Stimulated activated CD4-positive, alpha-beta T cell treated with anti-CD3 and anti-CD28 coated beads, Interleukin-12 subunit alpha, Interleukin-12 subunit beta, amount 100 ng/mL, for 4 hours (primary cell): ENCODE data around the gene ADSS1.
"Not testable (repeated sequence)": the region's sequence is repeated elsewhere in the genome, so short reads cannot be mapped to it uniquely, and the experiment has no call there.

Experiments
- DNase-seq: peaks from one replicate; pipeline ENCODE4 v3.0.0-alpha.2; 2020

ADSS1 gene

DNA sequence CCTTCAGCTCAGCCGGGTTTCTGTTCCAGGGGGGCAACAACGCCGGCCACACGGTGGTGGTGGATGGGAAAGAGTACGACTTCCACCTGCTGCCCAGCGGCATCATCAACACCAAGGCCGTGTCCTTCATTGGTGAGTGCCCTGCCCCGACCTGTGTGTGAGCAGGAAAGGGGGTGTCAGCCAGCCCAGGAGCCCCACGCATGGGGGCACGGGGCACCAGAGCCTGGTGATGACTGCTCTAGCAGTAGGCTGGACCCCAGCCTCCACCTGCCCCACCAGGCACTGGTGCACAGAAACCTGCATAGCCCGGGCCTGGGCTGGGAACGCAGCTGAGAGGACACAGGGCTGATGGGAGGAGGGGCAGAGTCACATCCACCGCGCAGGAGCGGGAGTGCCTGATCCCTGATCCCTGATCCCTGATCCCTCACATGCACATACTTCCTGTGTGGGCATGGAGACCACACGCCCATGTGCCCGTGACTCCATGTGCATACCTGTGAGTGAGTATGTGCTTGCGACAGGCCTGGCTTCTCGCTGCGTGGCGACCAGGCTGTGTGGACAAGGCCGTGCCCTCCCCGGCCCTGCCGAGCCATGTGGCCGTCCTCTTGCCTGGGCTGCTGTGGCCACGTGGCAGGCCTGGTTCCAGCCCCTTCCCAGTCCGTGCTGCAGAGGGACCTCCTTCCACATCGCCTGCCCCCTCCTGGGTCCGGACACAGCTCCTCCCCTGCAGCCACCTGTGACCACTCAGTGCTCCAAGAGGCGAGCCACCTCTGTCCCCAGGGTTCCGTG, 11.2 kb downstream of the ADSS1 start:
- no peak for DNase-seq

DNA sequence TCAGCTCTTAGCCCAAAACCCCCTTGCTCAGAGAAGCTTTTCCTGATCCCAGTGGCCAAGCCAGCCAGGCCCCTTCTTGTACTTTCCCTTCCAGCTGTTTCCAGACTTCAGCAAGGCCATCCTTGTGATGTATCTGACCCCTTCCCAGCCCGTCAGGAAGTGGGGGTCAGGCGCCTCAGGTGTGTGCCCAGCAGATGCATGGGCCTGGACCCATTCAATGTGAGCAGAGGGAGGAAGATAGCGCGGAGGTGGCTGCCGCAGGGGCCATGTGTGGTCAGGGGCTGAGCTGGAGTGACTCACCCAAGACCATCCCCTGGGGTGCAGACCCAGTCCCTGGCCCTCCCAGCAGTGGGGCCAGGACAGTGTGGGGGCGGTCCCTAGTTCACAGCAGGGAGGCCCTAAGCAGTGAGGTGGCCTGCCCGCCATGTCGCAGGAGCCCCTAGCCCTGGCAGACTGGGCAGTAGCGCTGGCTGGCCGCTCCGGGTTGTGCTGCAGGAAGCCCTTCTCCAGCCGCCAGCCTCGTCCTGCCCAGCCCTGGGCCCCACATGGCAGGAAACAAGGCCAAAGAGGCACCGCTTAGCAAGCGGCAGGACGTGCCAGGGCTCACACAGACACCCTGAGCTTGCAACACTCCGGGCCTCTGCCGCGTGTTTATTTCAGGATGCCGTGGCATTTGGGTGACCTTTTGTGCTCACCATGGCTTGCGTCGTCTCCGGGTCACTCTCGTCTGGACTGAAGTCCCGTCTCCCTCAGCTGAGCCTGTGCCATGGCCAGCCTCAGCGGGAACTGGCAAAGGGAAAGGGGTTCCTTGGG, 12.0 kb downstream of the ADSS1 start:
- DNase-seq, result no peak

DNA sequence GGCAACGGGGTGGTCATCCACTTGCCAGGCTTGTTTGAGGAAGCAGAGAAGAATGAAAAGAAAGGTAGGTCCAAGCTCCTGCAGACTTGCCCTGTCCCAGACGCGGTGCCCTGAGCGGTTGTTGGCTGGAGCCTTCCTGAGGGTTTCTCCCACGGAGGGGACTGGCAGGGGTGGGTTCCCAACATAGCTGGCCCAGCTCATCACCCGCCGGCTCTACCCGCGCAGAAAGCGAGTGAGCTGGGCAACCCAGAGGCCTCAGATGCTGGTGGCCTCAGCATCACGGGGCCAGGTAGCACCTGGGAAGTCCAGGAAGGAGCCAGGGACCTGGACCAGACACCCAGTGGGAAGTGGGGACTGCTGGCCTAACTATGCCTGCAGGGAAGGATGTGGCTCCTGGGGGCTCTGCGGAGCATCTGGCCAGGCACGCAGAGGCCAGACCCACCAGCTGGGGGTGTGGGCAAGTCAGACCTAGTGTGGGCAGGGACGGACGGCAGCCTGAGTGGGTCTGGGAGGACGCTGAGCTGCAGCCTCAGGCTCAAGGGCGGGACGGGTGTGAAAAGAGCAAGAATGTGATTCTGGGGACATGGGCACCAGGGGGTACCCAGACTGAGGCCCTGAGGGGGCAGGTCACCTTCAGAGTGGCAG, 14.5 kb downstream of the ADSS1 start:
- no peak for DNase-seq

GRCh38 chr14:104739026-104739425, 15.0 kb downstream of the ADSS1 start:
- no peak for DNase-seq

GRCh38 chr14:104739546-104740516, 15.8 kb downstream of the ADSS1 start:
- DNase-seq, result no peak

DNA sequence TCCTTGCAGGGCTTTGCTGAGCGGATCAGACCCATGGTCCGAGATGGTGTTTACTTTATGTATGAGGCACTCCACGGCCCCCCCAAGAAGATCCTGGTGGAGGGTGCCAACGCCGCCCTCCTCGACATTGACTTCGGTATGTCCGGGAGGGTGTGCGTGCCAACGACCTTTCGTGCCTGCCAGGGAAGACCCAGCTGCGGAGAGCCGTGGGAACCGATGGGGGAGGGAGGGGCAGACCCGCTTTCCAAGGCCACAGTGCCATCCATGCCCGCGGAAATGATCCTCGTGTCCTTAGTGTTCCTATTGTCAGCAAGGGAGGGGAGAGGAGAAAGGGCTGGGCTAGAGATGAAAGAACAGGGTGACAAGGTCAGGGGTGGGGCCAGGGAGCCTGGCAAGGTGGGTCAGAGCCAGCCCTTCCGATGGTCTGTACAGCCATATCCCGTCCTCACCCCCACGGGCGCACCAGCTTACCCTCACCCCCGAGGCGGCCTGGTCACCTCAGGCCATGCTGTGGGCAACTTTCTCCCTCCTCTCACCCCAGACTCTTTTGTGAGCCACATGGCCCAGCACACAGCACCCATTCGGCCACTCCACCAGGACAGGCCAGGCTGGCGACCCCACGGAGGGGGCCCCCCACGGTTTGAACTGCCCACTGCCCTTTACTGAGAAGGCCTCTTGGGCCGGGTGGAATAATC, 17.2 kb downstream of the ADSS1 start:
- no peak for DNase-seq

- DNase-seq, result no peak
Observed at GRCh38 chr14:104741803-104742251, 17.8 kb downstream of the ADSS1 start.

- DNase-seq, result no peak
Observed at GRCh38 chr14:104742586-104743455, 18.8 kb downstream of the ADSS1 start.

DNA sequence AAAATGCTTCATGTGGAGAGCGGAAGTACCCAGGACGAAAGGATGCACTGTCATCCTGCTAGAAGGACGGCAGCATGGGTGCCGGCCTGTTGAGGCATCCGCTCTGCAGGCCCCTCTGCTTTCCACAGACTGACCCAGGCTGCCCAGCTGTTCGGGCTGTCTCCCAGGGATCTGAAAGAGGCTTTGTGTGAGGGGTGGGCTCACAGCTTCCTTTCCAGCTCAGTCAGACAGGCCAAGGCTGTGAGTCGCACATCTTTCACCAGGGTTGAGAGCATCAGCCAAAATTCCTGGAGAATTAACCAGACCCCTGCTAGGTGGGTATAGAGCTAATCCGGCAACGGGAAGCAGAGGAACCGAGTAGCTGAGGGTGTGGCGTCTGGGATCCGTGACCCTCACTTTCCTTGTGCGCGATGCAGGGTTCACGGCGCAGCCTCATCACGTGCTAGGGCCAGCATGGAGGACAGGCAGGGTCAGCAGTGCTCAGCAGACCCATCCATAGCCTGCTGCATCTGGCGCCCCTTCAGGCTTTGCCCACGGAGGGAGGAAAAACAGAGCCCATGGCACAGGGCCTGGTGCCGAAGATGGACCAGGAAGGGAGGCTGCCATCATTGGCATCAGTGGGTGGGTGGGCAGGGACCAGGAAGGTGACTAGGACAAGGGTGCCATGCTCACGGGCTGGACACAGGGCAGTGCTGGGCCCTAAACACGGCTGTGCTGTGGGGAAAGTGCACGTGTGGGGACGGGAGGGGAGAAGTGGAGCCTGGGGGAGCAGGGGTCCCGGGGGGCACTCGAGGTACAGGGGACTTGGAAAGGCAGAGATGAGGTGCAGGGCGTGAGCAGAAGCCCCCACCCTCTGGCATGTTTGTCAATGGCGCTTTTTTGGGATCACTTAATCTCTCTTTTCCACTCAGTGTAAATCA, 19.7 kb downstream of the ADSS1 start:
- DNase-seq, result no peak

- no peak for DNase-seq
Observed at GRCh38 chr14:104744484-104744883, 20.5 kb downstream of the ADSS1 start.

GRCh38 chr14:104745431-104745830, 21.4 kb downstream of the ADSS1 start:
- no peak for DNase-seq

DNA sequence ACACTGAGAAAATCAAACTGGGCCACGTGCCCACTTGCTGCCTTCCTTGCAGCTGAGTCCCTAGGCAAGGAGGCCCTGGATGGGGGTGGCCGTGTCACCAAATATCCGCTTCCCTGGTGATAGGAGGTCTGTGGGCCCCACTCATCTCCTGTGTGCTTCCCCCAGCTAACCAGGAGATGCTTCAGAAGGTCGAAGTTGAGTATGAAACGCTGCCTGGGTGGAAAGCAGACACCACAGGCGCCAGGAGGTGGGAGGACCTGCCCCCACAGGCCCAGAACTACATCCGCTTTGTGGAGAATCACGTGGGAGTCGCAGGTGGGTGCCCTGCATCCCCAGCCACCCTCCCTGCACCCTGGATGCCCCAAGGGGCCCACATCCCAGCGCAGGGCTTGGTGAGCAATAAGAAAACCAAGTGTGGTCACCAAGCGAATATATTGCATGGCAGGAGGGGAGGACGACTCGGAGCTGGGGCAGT, 22.1 kb downstream of the ADSS1 start:
- no peak for DNase-seq

DNA sequence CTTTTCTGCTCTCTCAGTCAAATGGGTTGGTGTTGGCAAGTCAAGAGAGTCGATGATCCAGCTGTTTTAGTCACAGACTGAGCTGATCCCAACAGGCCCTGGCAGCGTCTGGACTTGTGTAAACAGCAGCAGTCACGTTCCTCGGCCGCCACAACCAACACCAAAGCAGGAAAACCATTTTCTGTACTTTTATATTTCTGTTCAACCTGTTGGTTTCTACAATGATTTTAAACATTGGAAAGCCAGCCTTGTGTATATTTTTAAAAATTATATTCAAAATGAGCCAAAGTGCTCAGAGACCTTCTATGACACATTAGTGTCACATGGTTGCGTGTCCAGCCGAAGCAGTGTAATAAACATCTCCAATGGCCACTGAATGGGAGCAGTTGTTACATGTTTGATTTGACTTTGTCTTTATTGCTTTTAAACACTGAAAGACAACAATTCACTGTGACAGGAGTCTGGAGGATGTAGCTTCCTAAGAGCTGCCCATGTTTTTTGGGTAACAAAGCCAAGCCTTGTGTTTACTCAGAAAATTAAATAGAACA, 23.0 kb downstream of the ADSS1 start:
- DNase-seq, result no peak

DNA sequence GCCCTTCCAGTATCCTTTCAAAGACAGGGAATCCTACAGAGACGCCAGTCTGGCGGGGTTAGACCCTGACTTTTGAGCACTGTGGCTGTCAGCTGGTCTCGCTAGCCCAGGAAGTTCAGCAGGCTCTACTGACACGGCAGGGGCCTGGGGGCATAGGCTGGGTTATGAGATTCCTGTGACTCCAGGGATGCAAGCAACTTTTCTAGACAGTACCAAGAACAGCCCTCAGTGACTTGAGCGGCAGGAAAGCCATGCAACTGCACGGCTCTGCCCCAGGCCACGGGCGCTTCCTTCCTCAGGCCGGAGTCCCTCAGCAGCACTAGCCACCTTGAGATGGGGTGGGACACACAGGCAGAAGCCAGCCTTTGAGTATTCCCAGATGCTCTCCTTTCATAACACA, 23.8 kb downstream of the ADSS1 start:
- no peak for DNase-seq

- DNase-seq, result no peak
Observed at GRCh38 chr14:104749111-104749649, 25.2 kb downstream of the ADSS1 start.

DNA sequence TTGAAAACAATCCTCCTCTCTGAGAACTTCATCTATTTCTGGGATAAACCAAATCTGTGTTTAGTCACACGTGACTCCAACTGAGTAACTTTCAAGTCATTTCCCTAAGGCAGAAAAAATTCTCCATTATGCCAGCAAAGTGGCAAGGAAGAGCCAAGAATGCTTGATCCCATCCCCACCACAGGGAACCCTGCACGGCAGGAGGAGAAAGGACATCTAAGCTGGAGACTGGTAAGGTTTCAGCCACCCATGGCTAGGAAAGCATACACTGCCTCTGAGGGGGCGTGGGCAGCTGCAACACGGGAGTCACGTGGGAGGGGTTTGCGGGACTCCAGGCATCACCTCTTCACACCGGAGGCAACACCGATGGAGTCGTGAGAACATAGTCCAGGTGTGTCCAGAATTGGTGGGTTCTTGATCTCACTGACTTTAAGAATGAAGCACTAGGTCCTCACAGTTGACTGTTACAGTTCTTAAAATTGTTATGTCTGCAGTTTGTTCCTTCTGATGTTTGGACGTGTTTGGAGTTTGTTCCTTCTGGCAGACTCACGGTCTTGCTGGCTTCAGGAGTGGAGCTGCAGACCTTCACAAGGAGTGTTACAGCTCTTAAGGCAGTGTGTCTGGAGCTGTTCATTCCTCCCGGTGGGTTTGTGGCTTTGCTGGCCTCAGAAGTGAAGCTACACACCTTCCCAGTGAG, 26.2 kb downstream of the ADSS1 start:
- no peak for DNase-seq

DNA sequence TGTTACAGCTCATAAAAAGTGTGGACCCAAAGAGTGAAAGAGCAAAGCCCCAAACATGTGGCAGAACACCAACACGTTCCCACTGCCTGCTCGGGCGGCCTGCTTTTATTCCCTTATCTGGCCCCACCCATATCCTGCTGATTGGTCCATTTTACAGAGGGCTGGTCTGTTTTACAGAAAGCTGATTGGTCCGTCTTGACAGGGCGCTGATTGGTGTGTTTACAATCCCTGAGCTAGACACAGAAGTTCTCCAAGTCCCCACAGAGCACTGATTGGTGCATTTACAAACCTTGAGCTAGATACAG, 26.7 kb downstream of the ADSS1 start:
- not testable (repeated sequence) for DNase-seq
